Choroid plexus epithelial cell (primary cell): ENCODE results near the gene IL12B.

ENCODE experiments used
- DNase-seq: peaks from one replicate; pipeline ENCODE4 v3.0.0-alpha.2; 2010; ENCODE audit warnings: low read depth
- H3K4me3 ChIP-seq: 2 replicates; pipeline ENCODE4 v1.5.1; 2011; ENCODE audit warnings: low read depth, mild to moderate bottlenecking, control low read depth, low read length, moderate library complexity
- CTCF ChIP-seq: conservative IDR thresholded peaks from 2 replicates; pipeline ENCODE4 v1.5.1; 2011; ENCODE audit warnings: low read depth, mild to moderate bottlenecking, control low read depth, inconsistent platforms, low read length, moderate library complexity

The IL12B gene

GRCh38 chr5:159339460-159339859 lies 9.2 kb upstream of the IL12B start:
- H3K4me3 ChIP-seq = no peak overlapping the region
- no peak for TF ChIP-seq CTCF
- DNase-seq = no peak

- H3K4me3 ChIP-seq = no peak overlapping the region
- no peak for DNase-seq
- TF ChIP-seq CTCF = no peak
Observed at GRCh38 chr5:159338118-159338517, 7.8 kb upstream of the IL12B start.

GRCh38 chr5:159337016-159337955 lies 7.0 kb upstream of the IL12B start:
- DNase-seq = peak; percentile 69
- TF ChIP-seq CTCF = no peak
- H3K4me3 ChIP-seq = no peak overlapping the region

GRCh38 chr5:159336586-159336985 lies 6.3 kb upstream of the IL12B start:
- DNase-seq = no peak
- TF ChIP-seq CTCF = no peak

GRCh38 chr5:159333545-159333925 lies 3.2 kb upstream of the IL12B start:
- no peak for TF ChIP-seq CTCF
- DNase-seq = peak; percentile 42
- no peak overlapping the region for H3K4me3 ChIP-seq

More at GRCh38 chr5:159336586-159336985, 6.3 kb upstream of the IL12B start:
- H3K4me3 ChIP-seq = no peak overlapping the region

- no peak for DNase-seq
- H3K4me3 ChIP-seq = no peak overlapping the region
- TF ChIP-seq CTCF = no peak
Observed at GRCh38 chr5:159332800-159333544, 2.7 kb upstream of the IL12B start.
